Body of pancreas (tissue), 4 donors: ENCODE measurements around the gene MAGI1.

Experiments
- CTCF ChIP-seq, 7 experiments: fragments of 450-650 bp in 4 of 7; fragments of 200-600 bp in 3 of 7; sonication (generic) in 3 of 7; IDR thresholded peaks; one replicate each; pipeline ENCODE4 v1.5.1; 2016 to 2019; ENCODE audit warnings: antibody characterized with exemption in 7 of 7
- POLR2A ChIP-seq, 3 donors: fragments of 450-650 bp; IDR thresholded peaks; one replicate each; pipeline ENCODE4 v1.6.1; 2016; ENCODE audit warnings: antibody characterized with exemption in 3 of 3, mild to moderate bottlenecking in 2 of 3

DNA sequence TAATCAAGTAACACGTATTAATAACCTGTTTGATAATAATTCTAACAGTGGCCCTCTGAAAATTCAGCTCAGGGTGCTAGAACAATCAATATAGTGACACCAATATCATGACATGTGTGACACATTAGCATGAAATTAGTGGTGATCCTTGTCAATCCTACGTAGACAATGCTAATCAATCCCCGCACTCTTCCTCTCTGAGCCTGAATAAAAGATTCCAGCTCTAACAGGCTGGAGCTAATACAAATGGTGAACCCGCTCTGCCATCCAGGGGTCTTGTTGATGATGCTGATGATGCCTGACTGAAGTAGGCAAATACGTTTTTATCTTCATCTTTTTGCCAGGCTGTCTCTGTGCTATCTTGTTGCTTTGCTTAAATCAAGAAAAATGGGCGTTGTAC, 462.5 kb downstream of the MAGI1 start:
- TF ChIP-seq POLR2A (IDR thresholded peaks at IDR 0.05) (no peak), CTCF (IDR thresholded peaks at IDR 0.05) (no peak)
